Pulmonary artery endothelial cell (primary cell): ENCODE data around the gene E2F1. TPM values are rescaled to one million over a fixed set of nuclear protein-coding genes. Genes with fewer than 3 reads are reported as not detected.

Source experiments
- DNase-seq: peaks from one replicate; pipeline ENCODE4 v3.0.0-alpha.2; 2011; ENCODE audit warnings: low read depth, low spot score
- total RNA-seq: library from RNA; depleted of rRNA; stranded (reverse); fragments of >200 nt; gene quantifications from 2 replicates; pipeline ENCODE4 v1.2.3, GENCODE V29; 2014

The E2F1 gene, protein sequence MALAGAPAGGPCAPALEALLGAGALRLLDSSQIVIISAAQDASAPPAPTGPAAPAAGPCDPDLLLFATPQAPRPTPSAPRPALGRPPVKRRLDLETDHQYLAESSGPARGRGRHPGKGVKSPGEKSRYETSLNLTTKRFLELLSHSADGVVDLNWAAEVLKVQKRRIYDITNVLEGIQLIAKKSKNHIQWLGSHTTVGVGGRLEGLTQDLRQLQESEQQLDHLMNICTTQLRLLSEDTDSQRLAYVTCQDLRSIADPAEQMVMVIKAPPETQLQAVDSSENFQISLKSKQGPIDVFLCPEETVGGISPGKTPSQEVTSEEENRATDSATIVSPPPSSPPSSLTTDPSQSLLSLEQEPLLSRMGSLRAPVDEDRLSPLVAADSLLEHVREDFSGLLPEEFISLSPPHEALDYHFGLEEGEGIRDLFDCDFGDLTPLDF
- total RNA-seq = 14.1 and 24.2 TPM in 2 replicates

DNA sequence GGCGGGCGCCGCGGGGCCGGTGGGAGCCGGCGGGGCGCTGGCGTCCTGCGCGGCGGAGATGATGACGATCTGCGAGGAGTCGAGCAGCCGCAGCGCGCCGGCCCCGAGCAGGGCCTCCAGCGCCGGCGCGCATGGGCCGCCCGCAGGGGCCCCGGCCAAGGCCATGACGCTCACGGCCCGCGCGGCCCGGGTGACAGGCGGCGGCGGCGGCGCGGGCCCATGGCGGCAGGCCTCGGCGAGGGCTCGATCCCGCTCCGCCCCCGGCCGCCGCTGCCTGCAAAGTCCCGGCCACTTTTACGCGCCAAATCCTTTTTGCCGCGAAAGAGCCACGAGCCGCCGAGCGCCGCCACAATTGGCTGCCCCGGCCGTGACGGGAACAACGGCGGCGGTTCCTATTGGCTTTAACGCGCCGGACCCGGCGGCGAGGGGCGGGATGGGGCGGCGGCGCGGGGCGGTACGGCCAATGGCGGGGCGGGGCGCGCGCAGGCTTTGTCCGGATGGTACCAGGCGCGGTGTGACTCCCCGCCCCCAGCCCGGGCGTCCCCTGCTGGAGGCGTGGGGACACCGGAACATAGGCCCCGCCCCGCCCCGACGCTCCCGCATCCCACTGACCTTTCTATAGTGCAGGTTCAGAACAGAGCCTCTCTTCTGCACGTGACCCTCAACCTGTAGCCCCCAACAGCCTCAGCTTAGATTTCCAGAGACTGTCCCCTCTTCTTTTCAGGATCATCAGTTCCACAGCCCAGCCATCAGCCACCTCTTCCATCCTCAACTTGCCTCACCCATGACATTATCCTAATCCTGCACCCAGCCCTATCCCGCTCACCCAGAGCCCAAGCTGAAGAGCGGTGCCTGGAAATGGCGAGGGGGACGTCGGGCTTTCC lies at the start of gene E2F1:
E2F1 (minus strand) TSS at position 286 of the 884 bp plus-strand sequence; CDS start at position 165, 121 bp downstream.
- peak; percentile 57 for DNase-seq

DNA sequence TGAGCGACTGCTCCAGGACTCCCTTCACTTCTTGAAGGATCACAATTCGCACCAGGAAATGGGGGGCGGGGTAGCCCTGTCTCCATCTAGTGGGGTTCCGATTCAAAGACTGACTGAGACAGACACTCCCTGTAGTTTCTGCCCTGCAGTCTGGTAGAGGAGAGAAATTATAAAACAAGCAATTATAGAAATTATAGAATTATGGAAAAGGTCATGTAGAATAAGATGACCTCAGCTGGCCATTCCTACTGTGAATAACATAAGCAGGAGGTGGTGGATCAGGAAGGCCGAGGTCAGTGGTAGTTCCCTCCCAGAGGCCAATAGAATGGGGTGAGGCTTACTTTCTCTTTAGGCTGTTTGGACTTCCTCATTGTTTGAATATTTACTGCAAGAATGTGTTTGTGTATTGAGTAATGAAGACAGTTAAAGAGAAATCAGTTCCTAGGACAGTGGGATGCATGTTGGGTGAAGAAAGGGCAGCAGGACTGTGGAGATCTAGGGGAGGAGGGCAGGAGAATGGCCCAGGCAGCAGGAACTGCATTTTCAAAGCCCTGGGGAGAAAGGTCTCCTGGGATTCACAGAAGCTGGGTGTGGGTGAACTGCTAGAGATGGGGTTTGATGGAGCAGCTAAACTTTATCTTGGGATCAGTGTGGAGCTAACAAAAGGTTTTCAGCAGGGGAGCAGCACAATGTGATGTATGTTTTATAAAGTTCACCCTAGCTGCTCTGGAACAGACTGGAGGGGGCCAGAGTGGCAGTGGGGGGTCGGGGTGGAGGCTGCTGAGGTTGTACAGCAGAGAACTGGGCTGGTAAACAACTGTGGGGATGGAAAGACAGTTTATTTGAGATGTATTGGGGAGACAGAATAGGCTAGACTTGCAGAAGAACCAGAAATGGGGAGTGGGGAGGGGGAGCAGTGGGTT lies 47.7 kb upstream of the E2F1 start:
- peak; percentile 15 for DNase-seq

DNA sequence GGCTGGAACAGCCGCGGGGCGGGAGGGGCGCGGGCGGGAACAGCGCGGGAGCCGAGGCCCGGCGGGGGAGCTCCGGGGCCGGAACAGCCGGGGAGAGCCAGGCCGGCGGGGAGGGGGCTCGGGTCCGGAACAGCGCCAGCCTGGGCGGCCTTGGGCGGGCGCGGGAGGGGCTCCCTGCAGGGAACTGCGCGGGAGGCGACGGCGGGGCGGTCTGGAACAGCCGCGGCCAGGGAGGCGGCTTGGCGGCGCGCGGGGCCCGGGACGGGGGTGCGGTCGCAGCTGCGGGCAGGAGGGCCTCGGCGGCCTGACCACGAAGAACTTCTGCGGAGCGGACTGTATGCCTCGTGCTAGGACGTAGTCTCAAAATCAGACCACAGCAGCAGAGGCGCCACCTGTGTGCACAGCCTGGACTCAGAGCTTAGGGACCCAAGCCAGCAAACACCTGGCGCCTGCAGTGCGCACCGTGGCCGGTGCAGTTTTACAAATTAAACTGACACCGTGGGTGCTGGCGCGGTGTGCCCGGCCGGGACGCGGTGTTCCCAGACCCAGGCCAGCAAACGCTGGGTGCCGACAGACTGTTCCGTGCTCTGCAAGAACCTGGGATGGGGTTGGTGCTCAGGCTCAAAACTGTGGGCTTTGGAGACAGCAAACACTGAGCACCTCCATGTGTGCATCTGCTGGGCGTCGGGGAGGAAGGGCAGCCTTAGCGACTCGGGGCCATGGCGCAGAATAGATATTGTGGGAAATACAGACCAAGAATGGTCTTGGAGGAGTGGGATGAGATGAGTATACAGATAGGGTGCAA lies 46.2 kb upstream of the E2F1 start:
- no peak for DNase-seq

DNA sequence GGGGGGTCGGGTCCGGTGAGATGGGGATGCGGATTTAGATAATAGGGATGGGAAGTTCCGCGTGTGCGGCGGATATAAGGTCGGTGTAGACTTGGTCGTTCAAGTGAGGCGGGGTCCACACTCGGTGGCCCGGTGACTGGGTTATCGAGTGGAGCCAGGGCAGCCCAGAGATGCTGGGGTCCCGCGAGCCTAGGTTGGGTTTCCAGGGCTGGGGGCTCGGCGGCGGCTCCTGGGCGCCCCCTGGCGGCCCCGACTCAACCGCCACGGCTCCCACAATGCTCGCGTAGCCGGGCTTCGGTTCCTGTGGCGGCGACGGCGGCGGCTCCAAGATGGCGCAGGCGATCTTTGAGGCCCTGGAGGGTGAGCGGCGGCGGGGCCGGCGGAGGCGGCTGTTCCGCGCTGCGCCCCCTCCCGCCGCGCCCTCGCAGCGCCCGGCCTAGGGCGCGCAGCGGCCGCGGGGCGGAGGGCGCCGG lies 45.5 kb upstream of the E2F1 start, which contains the start of gene ZNF341:
ZNF341 (plus strand) TSS at position 304 of the 473 bp plus-strand sequence; CDS start at position 330, 26 bp downstream.
- peak; percentile 40 for DNase-seq

DNA sequence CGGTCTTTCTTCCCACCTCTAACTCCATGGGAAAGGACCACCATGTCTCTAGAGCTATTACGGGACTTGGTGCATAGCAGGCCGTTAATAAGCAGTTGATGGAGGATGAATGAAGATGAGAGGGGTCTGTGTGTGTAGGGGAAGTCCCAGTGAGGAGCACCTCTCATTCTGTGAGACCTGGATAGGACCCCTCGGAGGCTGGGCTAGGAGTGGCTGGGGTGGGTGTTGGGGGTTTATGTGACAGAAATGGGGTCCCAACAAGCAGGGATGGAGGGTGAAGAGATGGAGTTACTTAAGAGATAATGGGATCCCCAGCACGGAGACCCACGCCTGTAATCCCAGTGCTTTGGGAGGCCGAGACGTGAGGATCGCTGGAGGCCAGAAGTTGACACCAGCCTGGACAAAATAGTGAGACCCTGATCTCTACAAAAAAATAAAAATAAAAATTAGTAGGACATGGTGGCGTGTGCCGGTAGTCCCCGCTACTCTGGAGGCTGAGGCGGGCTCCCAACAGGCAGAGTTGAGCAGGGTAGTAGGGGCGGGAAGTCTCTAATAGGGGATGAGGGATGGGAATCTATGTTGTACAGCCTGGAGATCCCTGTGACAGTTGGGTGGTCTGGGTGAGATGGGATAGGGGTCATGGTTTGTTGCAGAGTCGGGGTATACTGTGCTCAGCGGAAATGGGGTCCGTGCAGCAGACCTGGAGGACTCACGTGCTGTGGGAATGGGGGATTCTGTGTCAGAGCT lies 44.9 kb upstream of the E2F1 start:
- DNase-seq = no peak

DNA sequence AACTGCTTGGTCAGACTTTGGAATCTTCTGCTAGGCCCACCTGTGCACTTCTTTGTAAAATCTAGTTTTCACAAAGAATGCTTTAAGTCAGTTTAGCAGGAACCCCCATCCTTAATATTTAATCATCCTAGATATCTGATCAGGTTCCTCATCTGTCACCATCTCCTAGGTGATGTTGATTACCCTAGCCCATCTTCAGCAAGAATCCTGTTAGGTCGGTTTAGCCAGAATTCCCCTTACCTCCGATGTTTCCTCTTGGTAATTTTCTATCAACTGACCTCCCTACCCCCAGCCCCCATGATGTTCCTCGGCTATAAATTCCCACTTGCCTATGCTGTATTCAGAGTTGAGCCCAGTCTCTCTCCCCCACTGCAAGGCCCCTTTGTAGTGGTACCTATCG lies 42.9 kb upstream of the E2F1 start:
- DNase-seq = no peak

DNA sequence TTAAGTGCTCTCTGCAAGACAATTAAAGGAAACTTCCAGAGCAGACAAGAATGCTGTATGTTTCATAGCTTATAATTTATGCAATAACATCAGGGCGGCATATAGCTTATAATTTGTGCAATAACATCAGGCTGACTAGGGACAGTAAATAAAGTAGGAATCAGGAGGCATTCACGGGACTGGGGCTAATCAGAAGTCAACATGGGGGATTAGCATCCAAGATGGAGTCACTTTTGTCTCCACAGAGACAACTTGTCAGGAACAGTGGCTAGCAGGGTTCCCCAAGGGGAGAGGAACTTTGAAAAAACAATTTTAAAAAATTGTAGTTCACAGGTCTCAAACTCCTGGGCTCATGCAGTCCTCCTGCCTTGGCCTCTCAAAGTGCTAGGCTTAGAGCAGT lies 42.3 kb upstream of the E2F1 start:
- no peak for DNase-seq

DNA sequence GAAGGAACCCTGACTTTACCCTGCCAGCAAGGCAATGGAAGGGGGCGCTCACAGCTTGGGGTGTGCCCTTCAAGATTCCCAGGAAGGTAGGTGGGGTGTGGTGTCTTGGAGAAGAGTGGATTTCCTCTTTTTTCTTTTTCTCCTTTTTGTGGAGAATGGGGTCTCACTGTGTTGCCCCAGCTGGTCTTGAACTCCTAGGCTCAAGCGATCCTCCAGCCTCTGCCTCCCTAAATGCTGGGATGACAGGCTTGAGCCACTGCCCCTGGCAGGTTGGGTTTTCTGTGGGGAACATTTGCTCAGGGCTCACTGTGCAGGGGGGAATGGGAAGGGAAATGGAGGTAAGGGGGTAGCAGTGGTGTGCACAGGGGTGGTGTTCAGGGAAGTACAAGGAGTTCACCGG lies 41.6 kb upstream of the E2F1 start:
- DNase-seq = no peak

DNA sequence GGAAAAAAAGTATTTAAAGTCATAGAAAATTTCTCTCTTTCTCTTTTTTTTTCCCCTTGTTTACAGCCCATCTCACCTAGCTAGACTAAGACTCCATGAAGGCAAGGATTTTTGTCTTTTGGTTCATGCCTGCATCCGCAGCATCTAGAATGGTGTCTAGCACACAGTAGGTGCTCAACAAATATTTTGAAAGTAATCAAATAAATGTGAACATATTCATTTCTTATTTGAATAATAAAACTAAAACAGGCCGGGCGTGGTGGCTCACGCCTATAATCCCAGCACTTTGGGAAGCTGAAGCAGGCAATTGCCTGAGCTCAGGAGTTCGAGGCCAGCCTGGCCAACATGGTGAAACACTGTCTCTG lies 40.9 kb upstream of the E2F1 start:
- DNase-seq = no peak

DNA sequence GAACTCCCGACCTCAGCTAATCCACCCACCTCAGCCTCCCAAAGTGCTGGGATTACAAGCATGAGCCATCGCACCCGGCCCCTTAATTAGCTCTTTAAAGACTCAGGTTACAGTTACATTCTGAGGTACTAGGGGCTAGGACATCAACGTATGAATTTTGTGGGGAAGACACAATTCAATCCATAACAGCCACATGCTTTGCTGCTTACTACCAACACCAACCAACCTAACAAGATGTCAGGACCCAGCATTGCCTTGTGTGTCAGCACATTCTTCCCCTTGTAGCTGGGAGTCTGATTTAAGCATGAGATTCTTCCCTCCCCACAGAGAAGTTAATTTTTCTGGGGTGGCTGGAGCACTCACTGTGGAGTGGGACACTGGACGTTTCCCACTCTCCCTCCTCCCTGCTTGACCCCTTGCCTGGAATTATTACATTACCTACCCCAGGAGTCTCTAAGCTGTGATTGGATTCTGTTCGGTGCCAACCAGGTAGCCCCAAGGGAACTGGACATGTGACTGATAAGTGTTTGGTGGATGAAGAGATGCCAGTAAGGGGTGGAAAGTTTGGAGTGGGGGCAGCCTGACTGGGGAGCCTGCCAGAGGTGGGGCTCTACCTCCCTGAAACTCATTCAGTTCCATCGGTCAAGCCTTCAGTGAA lies 39.6 kb upstream of the E2F1 start:
- no peak for DNase-seq

DNA sequence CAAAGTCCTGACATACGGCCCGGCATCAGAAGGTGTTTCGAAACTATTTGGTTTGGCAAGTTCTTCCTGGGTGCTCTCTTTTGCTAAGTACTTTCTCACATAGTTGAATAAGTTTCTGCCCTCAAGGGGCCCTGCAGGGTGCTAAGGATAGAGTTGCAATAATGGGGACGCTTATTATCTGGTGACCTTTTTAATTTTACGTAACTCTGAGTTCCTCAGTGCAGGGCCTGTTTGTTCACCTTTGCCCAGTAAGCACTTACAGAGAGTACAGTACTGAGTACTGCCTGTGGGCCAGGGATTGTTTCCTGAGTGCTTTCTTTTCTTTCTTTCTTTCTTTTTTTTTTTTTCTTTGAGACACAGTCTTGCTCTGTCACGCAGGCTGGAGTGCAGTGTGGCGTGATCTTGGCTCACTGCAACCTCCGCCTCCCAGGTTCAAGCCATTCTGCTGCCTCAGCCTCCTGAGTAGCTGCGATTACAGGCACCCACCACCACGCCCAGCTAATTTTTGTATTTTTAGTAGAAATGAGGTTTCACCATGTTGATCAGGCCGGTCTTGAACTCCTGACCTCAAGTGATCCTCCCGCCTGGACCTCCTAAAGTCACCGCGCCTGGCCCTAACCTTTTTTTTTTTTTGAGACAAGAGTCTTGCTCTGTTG lies 38.4 kb upstream of the E2F1 start:
- DNase-seq = no peak

DNA sequence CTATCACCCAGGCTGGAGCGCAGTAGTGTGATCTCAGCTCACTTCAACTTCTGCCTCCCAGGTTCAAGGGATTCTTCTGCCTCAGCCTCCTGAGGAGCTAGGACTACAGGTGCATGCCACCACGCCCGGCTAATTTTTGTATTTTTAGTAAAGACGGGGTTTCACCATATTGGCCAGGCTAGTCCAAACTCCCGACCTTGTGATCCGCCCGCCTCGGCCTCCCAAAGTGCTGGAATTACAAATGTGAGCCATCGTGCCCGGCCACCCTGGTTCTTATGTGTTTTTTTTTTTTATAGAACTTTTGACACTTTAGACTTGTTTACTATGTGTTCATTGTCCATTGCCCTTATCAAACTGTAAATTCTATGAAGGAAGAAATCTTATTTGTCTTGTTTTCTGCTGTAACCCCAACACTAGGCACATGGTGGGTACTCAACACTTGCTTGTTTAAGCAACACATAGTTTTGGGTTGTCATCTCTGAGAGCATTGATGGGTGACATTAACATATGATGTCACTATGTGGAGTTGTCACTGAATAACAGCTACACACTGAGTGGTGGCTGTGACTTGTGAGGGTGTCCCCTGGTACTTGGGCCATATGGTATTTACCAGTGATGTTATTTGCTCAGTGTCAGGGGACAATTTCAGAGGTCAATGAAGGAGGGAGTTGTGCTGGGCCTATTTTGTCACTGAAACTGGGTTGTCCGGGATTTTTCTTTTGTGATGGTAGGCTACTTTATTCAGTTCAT lies 35.4 kb upstream of the E2F1 start:
- no peak for DNase-seq

DNA sequence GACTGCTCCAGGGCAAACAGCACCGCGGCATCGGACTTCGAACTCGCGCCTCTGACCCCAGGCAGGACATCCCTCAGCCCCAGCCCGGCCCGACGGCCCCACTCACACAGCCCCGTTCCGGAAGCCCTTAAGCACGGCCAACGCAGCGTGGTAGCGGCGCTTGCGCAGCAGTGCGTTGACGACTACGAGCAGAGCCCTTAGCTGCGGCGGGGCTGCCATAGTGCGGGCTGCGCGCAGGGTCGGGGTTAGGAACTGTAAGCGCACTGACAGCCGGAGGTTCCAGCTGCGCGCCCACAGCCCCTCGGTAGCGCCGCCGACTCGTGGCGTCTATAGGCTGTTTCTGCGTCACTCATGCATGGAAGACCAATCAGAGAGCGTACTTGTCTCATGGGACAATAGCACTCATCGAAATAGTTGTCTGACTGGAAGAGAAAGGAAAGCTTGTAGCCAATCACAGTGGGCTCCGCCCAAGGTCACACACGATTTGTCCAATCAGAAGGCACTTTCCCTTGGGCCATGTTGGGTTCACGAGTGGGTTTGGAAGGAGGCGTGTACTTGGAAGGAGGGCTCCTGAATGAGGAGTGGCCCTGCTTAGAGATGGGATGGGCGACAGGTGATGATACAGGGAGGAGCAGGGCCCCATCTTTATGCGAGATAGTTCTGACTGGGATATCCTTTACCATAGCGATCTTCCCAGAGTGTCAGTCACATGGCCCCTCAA lies 34.0 kb upstream of the E2F1 start, which contains the start of gene PXMP4:
PXMP4 (minus strand) TSS at position 322 of the 721 bp plus-strand sequence; CDS start at position 219, 103 bp downstream.
- DNase-seq = peak; percentile 96

DNA sequence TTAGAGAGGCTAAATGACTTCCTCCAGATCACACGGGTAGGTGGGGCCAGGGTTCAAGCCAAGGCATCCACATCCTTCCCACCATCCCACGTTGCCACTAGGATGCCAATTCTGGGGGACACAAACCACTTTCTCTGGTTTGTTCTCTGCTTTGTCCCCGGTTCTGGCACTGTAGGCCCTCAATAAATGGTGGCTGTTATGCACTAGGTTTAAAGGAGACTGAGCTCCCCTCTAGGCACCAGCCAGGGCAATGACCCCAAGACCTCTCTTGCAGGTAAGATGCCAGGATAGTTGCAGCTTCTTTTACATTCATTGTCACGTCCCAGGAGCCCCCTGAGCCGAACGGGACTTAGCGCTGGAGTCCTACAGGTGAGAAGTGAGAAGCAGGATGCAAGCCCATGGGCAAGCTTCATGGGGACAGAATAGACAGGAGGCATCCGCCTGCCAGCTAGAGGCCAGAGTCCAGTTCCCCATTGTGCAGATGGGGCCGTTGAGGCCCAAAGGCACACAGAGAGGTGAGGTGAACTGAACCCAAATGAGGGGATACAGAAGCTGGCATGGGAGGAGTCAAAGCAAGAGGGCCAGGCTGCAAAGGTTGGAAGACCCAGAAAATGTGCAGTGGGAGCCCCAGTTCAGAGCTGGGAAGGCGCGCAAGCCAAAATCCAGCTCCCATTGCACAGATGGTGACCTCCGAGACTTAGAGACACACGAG lies 33.2 kb upstream of the E2F1 start:
- no peak for DNase-seq

DNA sequence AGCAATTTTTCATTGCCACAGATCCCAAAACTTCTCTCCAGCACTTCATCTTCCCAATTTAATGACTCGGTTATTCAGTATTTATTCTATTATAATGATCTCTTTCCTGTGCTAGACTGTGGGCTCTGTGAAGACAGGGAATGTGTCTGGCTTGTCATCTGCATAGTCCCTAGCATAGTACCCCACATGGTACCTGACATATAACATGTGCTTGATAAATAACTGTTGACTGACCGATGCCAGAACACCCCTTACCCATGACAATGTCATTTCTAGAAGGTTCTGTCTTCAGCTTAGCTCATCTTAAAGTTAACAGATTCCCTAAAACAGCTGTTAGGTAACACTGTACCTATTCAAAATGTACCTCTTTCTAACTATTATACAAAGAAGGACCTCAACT lies 30.3 kb upstream of the E2F1 start:
- no peak for DNase-seq

DNA sequence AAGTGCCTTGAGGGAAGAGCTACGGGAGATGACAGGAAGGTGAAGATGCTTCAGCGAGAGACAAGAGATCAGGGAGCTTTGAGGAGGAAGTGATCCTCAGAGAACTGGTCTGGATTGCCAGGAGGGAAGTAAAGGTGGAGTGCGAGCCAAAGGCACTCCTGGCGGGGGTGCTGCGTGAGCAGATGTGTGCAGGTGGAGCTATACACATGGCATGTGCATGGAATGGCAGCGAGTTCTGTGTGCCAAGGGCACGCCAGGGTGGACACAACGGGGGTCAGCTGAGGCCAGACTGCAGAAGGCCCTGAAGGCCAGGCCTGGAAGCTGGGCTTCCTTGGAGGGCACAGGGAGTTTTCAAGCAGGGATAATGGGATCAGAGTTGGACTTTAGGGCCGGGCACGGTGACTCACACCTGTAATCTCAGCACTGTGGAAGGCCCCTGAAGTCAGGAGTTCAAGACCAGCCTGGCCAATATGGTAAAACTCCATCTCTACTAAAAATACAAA lies 27.7 kb upstream of the E2F1 start:
- DNase-seq = no peak
